ENCODE data around the gene CDC25B. TPM values are rescaled to one million over a fixed set of nuclear protein-coding genes. Genes with fewer than 3 reads are reported as not detected.

Gene CDC25B
- total and polyA plus RNA-seq, 2 of the 13 experiments (the other 11 are each of a cell fraction or from before 2014, with no cell fraction given), result 14.5 to 19.4 TPM

DNA sequence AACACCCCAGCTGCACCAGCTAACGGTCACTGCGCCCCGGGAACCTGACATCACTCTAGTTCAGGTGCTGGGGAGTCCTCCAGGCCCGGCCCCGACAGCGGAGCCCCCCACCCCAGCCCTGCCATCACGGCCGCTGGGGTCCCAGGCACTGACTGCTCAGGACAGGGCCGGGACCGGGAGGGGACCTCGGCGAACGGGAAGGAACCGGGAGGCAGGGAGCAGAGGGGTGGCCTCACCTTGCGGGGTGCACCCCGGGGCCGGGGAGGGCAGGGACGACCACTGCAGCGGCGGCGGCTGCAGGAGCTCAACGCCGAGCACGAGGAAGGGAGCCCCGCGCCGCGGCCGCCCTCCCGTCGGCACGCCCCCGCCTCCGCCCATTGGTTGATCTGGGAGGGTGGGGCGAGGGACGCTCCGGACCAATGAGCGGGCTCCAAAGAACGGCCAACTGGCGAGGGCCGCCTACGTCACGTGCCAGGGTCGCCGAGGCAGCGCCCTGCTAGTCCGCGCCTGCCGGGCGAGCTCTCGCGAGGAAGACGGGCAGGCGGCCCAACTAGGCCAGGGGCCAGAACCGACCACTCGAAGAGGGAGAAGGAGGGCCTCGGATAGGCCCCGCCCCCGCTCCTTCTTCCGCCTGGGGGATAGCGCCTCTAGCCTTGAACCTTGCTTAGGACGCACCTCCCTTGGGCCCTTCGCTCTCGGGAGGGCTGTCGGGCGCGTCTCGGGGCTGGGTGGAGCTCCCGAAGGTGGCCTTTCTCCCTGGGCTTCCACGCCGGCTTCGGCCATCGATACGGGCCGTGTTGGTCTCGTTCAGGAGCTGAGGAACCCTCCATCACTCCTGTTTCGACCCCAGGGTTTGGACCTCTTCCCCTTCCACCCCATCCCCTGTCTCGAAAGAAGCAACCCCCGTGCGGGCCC is 28.4 kb upstream of the CDC25B start, which contains the start of gene ADISSP (continued):
- TF ChIP-seq, protein P1, sequence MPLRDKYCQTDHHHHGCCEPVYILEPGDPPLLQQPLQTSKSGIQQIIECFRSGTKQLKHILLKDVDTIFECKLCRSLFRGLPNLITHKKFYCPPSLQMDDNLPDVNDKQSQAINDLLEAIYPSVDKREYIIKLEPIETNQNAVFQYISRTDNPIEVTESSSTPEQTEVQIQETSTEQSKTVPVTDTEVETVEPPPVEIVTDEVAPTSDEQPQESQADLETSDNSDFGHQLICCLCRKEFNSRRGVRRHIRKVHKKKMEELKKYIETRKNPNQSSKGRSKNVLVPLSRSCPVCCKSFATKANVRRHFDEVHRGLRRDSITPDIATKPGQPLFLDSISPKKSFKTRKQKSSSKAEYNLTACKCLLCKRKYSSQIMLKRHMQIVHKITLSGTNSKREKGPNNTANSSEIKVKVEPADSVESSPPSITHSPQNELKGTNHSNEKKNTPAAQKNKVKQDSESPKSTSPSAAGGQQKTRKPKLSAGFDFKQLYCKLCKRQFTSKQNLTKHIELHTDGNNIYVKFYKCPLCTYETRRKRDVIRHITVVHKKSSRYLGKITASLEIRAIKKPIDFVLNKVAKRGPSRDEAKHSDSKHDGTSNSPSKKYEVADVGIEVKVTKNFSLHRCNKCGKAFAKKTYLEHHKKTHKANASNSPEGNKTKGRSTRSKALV (CRISPR knock-in tag; IDR thresholded peaks at IDR 0.05), result peak; percentile 71; the same call in 1 of the 2 replicates
- TF ChIP-seq HES4 (CRISPR knock-in tag; IDR thresholded peaks at IDR 0.05; ENCODE audit: borderline replicate concordance), result peak; percentile 92; the same call in 1 of the 2 replicates
- peak; percentile 86; the same call in 1 of the 2 replicates for TF ChIP-seq ZNF773 (CRISPR knock-in tag; IDR thresholded peaks at IDR 0.05; ENCODE audit: borderline replicate concordance)
- TF ChIP-seq, protein P2, sequence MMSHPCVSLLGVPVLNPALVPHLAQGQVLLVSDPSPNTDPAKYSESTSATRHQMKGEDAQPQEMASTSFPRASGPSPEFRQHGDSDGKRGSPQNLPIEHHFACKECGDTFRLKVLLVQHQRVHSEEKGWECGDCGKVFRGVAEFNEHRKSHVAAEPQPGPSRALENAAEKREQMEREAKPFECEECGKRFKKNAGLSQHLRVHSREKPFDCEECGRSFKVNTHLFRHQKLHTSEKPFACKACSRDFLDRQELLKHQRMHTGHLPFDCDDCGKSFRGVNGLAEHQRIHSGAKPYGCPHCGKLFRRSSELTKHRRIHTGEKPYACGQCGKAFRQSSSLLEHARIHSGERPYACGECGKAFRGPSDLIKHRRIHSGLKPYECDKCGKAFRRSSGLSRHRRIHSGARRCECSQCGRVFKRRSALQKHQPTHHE (CRISPR knock-in tag; IDR thresholded peaks at IDR 0.05; ENCODE audit: borderline replicate concordance), result peak; percentile 83; the same call in 1 of the 2 replicates
- TF ChIP-seq ZNF430 (CRISPR knock-in tag; IDR thresholded peaks at IDR 0.05), result peak; percentile 95
- TF ChIP-seq, protein P3, sequence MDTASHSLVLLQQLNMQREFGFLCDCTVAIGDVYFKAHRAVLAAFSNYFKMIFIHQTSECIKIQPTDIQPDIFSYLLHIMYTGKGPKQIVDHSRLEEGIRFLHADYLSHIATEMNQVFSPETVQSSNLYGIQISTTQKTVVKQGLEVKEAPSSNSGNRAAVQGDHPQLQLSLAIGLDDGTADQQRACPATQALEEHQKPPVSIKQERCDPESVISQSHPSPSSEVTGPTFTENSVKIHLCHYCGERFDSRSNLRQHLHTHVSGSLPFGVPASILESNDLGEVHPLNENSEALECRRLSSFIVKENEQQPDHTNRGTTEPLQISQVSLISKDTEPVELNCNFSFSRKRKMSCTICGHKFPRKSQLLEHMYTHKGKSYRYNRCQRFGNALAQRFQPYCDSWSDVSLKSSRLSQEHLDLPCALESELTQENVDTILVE (CRISPR knock-in tag; IDR thresholded peaks at IDR 0.05), result no peak; the same call in 1 of the 2 replicates
- TF ChIP-seq, protein P4, sequence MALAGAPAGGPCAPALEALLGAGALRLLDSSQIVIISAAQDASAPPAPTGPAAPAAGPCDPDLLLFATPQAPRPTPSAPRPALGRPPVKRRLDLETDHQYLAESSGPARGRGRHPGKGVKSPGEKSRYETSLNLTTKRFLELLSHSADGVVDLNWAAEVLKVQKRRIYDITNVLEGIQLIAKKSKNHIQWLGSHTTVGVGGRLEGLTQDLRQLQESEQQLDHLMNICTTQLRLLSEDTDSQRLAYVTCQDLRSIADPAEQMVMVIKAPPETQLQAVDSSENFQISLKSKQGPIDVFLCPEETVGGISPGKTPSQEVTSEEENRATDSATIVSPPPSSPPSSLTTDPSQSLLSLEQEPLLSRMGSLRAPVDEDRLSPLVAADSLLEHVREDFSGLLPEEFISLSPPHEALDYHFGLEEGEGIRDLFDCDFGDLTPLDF (CRISPR knock-in tag; IDR thresholded peaks at IDR 0.05), result peak; percentile 91
- 0 out of 2 replicates have a peak, but pooled peaks have one; percentile 35 for TF ChIP-seq SMAD3 (CRISPR knock-in tag; IDR thresholded peaks at IDR 0.05)
- TF ChIP-seq REXO4 (CRISPR knock-in tag; IDR thresholded peaks at IDR 0.05; ENCODE audit: borderline replicate concordance), result no peak; the same call in 1 of the 2 replicates
- TF ChIP-seq ZNF160 (CRISPR knock-in tag; IDR thresholded peaks at IDR 0.05), result peak; percentile 89
- TF ChIP-seq DMAP1 (CRISPR knock-in tag; IDR thresholded peaks at IDR 0.05), result peak; percentile 83
- TF ChIP-seq, protein P5, sequence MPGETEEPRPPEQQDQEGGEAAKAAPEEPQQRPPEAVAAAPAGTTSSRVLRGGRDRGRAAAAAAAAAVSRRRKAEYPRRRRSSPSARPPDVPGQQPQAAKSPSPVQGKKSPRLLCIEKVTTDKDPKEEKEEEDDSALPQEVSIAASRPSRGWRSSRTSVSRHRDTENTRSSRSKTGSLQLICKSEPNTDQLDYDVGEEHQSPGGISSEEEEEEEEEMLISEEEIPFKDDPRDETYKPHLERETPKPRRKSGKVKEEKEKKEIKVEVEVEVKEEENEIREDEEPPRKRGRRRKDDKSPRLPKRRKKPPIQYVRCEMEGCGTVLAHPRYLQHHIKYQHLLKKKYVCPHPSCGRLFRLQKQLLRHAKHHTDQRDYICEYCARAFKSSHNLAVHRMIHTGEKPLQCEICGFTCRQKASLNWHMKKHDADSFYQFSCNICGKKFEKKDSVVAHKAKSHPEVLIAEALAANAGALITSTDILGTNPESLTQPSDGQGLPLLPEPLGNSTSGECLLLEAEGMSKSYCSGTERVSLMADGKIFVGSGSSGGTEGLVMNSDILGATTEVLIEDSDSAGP (CRISPR knock-in tag; IDR thresholded peaks at IDR 0.05; ENCODE audit: borderline replicate concordance), result peak; percentile 84
- TF ChIP-seq ZNF556 (CRISPR knock-in tag; IDR thresholded peaks at IDR 0.05; ENCODE audit: borderline replicate concordance), result peak; percentile 50; the same call in 1 of the 2 replicates
- peak; percentile 86 for TF ChIP-seq SALL1 (CRISPR knock-in tag; IDR thresholded peaks at IDR 0.05)
- TF ChIP-seq ZNF678 (CRISPR knock-in tag; IDR thresholded peaks at IDR 0.05), result peak; percentile 92
- TF ChIP-seq BRCA1 (CRISPR knock-in tag; IDR thresholded peaks at IDR 0.05), result peak; percentile 79
- TF ChIP-seq ZNF567 (CRISPR knock-in tag; IDR thresholded peaks at IDR 0.05; ENCODE audit: borderline replicate concordance), result peak; percentile 49
- TF ChIP-seq RELA (CRISPR knock-in tag; IDR thresholded peaks at IDR 0.05), result peak; percentile 94; the same call in 1 of the 2 replicates
- TF ChIP-seq SCMH1 (CRISPR knock-in tag; IDR thresholded peaks at IDR 0.05; ENCODE audit: borderline replicate concordance), result no peak

Measured in HepG2 (cell line).